Chondrocyte (in vitro differentiated cells): ENCODE data around the gene NATD1. TPM values are rescaled to one million over a fixed set of nuclear protein-coding genes. Genes with fewer than 3 reads are reported as not detected.
"Not testable (repeated sequence)": the region's sequence is repeated elsewhere in the genome, so short reads cannot be mapped to it uniquely, and the experiment has no call there.

Experiments used
- DNase-seq: peaks from one replicate; pipeline ENCODE4 v3.0.0; 2021; ENCODE audit warnings: mixed read lengths, low spot score
- H3K27ac Mint-ChIP-seq: one replicate; pipeline ENCODE4 v1.8.0; 2021; ENCODE audit warnings: mild to moderate bottlenecking, moderate library complexity, mixed read lengths; ENCODE audit not compliant: unreplicated experiment
- H3K27me3 Mint-ChIP-seq: 2 replicates; pipeline ENCODE4 v1.8.0; 2021; ENCODE audit warnings: low read depth, mixed read lengths
- H3K36me3 Mint-ChIP-seq: 2 replicates; pipeline ENCODE4 v1.8.0; 2021; ENCODE audit warnings: low read depth, mixed read lengths
- H3K4me1 Mint-ChIP-seq: 2 replicates; pipeline ENCODE4 v1.8.0; 2021; ENCODE audit warnings: low read depth, mild to moderate bottlenecking, mixed read lengths
- H3K4me3 Mint-ChIP-seq: one replicate; pipeline ENCODE4 v1.8.0; 2021; ENCODE audit warnings: mild to moderate bottlenecking, moderate library complexity, mixed read lengths; ENCODE audit not compliant: unreplicated experiment
- H3K9me3 Mint-ChIP-seq: 2 replicates; pipeline ENCODE4 v1.8.0; 2021; ENCODE audit warnings: low read depth, mixed read lengths
- total RNA-seq: library from RNA; stranded (reverse); gene quantifications from 3 replicates; pipeline ENCODE4 v1.2.1, GENCODE V29; 2021
- TF ChIP-seq, protein P1 (sequence below): fragments of 200-600 bp; sonication (generic); IDR thresholded peaks from 2 replicates; pipeline ENCODE4 v1.5.0; 2021; ENCODE audit warnings: antibody characterized with exemption, mild to moderate bottlenecking, moderate library complexity

NATD1 gene
- total RNA-seq, 1 donor from 2014 or later, result 17.2 TPM

DNA sequence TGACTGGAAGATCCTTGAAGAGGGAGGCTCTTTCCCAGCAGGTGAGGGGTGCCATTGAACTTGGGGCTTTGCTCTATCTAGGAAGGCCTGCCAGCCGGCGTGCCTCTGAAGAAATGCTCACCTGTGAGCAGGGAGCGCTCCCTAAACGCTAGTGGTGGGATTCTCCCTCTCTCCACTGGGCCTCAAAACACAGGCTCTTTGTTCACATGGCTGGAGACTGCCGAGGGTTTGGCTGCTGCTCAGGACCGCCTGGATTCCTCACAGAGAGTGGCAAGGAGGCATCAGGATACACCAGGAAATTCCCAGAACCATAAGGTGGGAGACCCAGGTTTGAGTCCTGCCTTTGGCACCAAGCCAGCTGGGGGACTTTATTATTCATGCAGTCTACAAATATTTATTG is 21.7 kb downstream of the NATD1 start:
- no peak for DNase-seq
- Mint-ChIP-seq H3K27me3 (no peaks in the 10 kb centered on the region), H3K9me3 (peaks cover 11% of the 10 kb centered on the region), H3K36me3 (peaks cover 1% of the 10 kb centered on the region), H3K4me3 (no peak overlapping the region), H3K4me1 (no peaks in the 10 kb centered on the region), H3K27ac (no peak overlapping the region)
- TF ChIP-seq, protein P1, sequence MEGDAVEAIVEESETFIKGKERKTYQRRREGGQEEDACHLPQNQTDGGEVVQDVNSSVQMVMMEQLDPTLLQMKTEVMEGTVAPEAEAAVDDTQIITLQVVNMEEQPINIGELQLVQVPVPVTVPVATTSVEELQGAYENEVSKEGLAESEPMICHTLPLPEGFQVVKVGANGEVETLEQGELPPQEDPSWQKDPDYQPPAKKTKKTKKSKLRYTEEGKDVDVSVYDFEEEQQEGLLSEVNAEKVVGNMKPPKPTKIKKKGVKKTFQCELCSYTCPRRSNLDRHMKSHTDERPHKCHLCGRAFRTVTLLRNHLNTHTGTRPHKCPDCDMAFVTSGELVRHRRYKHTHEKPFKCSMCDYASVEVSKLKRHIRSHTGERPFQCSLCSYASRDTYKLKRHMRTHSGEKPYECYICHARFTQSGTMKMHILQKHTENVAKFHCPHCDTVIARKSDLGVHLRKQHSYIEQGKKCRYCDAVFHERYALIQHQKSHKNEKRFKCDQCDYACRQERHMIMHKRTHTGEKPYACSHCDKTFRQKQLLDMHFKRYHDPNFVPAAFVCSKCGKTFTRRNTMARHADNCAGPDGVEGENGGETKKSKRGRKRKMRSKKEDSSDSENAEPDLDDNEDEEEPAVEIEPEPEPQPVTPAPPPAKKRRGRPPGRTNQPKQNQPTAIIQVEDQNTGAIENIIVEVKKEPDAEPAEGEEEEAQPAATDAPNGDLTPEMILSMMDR, result no peak

DNA sequence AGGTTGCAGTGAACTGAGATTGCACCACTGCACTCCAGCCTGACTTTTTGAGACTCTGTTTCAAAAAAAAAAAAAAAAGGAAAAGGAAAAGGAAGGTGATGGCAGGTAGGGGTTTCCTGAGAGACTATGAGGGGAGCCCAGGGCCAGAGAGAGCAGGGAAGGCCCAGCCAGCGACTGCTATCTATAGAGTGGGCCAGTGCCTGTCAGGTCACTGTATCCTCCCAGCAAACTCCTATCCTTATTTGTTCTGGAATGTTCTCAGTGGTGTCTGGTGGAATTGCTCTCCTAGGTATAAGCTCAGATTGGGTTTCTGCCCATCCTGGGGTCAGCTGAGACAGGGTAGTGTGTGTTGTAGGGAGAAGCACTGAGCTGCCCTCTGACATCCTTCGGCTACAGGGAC is 24.4 kb downstream of the NATD1 start:
- H3K36me3 Mint-ChIP-seq, result peaks cover 1% of the 10 kb centered on the region
- H3K9me3 Mint-ChIP-seq, result peaks cover 11% of the 10 kb centered on the region
- no peak overlapping the region for H3K4me3 Mint-ChIP-seq
- no peaks in the 10 kb centered on the region for H3K4me1 Mint-ChIP-seq
- H3K27ac Mint-ChIP-seq, result no peak overlapping the region
- no peaks in the 10 kb centered on the region for H3K27me3 Mint-ChIP-seq
- TF ChIP-seq, protein P1, result no peak
- no peak for DNase-seq

DNA sequence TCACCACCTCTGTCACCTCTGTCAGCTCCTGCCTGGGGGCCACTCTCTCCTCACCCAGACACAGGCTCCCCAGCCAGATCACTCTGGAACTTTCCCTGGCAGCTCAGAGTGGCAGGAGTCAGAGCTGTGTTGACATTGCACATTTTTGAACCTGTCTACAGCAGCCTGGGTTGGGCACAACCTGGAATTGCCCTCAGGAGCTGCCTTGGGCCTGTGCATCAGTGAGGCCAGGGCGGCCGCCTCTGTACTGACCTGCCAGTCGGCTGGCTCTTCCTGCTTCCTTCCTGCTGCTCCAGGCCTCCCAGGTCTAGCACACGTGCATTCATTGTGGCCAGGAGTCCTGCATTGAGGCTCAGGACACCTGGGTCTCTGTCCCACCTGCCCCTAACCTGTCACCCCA is 25.1 kb downstream of the NATD1 start:
- Mint-ChIP-seq H3K9me3 (peaks cover 7% of the 10 kb centered on the region), H3K4me3 (no peak overlapping the region), H3K27me3 (no peaks in the 10 kb centered on the region), H3K4me1 (no peaks in the 10 kb centered on the region), H3K36me3 (peaks cover 1% of the 10 kb centered on the region), H3K27ac (no peak overlapping the region)
- no peak for DNase-seq
- TF ChIP-seq, protein P1, result no peak

DNA sequence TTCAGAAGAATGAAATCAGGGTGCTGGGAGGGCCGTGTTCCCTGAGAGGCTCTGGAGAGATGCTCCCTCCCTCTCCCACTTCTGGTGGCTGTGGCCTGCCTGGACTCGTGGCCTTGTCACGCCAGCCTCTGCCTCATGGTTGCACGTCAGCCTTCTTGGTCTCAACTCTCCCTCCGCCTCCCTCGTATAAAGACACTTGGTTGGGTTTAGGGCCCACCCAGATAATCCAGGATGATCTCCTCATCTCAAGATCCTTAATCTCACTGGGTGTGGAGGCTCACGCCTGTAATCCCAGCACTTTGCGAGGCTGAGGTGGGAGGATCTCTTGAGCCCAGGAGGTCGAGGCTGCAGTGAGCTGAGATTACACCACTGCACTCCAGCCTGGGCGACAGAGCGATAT is 25.9 kb downstream of the NATD1 start:
- not testable (repeated sequence) for H3K4me1 Mint-ChIP-seq, H3K4me3 Mint-ChIP-seq, H3K27ac Mint-ChIP-seq, DNase-seq, H3K9me3 Mint-ChIP-seq, H3K27me3 Mint-ChIP-seq, H3K36me3 Mint-ChIP-seq

DNA sequence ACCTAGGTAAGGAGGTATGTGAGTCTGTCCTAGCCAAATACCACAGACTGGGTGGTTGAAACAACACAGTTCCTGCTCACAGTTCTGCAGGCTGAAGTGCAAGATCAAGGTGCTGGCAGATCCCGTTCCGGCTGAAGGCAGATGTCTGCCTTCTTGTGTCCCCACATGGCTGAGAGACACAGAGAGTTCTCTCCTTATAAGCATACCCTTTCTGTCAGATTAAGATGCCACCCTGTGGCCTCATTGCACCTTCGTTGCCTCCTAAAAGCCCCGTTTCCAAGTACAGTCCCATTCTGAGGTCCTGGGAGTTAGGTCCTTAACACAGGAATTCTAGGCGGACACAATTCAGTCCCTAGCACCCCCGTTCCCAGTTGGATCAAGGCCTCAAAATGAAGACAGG is 30.1 kb downstream of the NATD1 start:
- TF ChIP-seq, protein P1, result no peak
- no peak overlapping the region for H3K4me3 Mint-ChIP-seq
- H3K27me3 Mint-ChIP-seq, result no peaks in the 10 kb centered on the region
- no peak overlapping the region for H3K27ac Mint-ChIP-seq
- no peak for DNase-seq
- H3K4me1 Mint-ChIP-seq, result no peaks in the 10 kb centered on the region
- H3K9me3 Mint-ChIP-seq, result peaks cover 4% of the 10 kb centered on the region
- H3K36me3 Mint-ChIP-seq, result peaks cover 2% of the 10 kb centered on the region

DNA sequence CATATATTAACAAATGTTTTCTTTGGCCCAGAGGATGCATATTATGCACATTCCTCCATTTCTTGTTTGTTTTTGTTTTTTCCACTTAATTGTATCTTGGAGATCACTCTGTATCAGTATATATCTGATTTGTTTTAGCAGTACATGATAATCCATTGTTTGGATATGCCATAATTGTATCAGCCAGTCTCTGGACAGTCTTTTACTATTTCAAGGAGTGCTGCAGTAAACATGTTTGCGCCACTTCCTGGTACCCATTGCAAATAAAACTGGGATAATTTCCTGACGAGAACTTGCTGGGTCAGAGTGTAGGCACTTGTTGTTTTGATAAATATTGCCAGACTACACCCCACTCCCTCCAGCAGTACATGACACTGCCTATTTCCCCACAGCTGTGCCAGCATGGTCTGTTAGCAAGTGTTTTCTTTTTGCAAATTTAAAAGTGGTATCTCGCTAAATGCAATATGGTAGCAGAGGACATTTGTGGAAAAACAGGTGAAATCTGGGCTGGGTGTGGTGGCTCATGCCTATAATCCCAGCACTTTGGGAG is 34.3 kb downstream of the NATD1 start:
- no peaks in the 10 kb centered on the region for H3K27me3 Mint-ChIP-seq

More for the DNA sequence above, 34.3 kb downstream of the NATD1 start:
- Mint-ChIP-seq H3K9me3 (peaks cover 4% of the 10 kb centered on the region), H3K27ac (no peak overlapping the region), H3K4me1 (peaks cover 14% of the 10 kb centered on the region), H3K36me3 (peaks cover 2% of the 10 kb centered on the region), H3K4me3 (no peak overlapping the region)
- no peak for DNase-seq
- TF ChIP-seq, protein P1, result no peak
